Measurements from ENCODE around the gene OTP.

Gene OTP

GRCh38 chr5:77637998-77638762 lies at the start of gene OTP:
Gene OTP (minus strand): TSS chr5:77638713. CDS start chr5:77638549, 164 bp downstream.
- TF ChIP-seq EZH2phosphoT487 (conservative IDR thresholded peaks at IDR 0.05; ENCODE audit: low read length) (no peak), CTCF (IDR thresholded peaks at IDR 0.05; ENCODE audit: insufficient read depth, low read length, poor library complexity, severe bottlenecking) (no peak)
- Histone ChIP-seq H3K9ac (ENCODE audit: low read length) (no peak within 1 kb of the TSS), H3K79me2 (ENCODE audit: insufficient read depth, low read length) (no peaks in the 10 kb centered on the region), H4K20me1 (ENCODE audit: low read depth, low read length) (no peaks in the 10 kb centered on the region), H3K4me3 (ENCODE audit: insufficient read depth, low read length, poor library complexity, severe bottlenecking) (no peak within 1 kb of the TSS), H3F3A (ENCODE audit: insufficient read depth) (no peaks in the 10 kb centered on the region), H3K27ac (ENCODE audit: low read depth, low read length) (no peak within 1 kb of the TSS), H3K4me2 (ENCODE audit: low read depth, low read length, poor library complexity, severe bottlenecking) (no peak within 1 kb of the TSS), H3K27me3 (ENCODE audit: low read length) (no peaks in the 10 kb centered on the region), H3K36me3 (ENCODE audit: low read length) (no peaks in the 10 kb centered on the region), H3K9me2 (replicated peaks; ENCODE audit: insufficient read depth, low read length) (no peaks in the 10 kb centered on the region), H2AFZ (ENCODE audit: low read depth, low read length, severe bottlenecking) (no peak within 1 kb of the TSS), H3K9me3 (ENCODE audit: insufficient read depth, low read length) (no peaks in the 10 kb centered on the region)

GRCh38 chr5:77683171-77683732 lies 44.7 kb upstream of the OTP start:
- no peaks in the 10 kb centered on the region; the same call in 1 of the 2 replicates for H3F3A ChIP-seq (ENCODE audit: insufficient read depth)
- no peak overlapping the region for H3K27ac ChIP-seq (ENCODE audit: low read depth, low read length)
- no peak for TF ChIP-seq EZH2phosphoT487 (conservative IDR thresholded peaks at IDR 0.05; ENCODE audit: low read length)
- no peak for TF ChIP-seq CTCF (IDR thresholded peaks at IDR 0.05; ENCODE audit: insufficient read depth, low read length, poor library complexity, severe bottlenecking)
- H3K4me2 ChIP-seq (ENCODE audit: low read depth, low read length, poor library complexity, severe bottlenecking) = no peak overlapping the region
- H3K36me3 ChIP-seq (ENCODE audit: low read length) = 0 out of 2 replicates have a peak, but pooled peaks cover 2% of the 10 kb centered on the region
- H3K4me3 ChIP-seq (ENCODE audit: insufficient read depth, low read length, poor library complexity, severe bottlenecking) = no peak overlapping the region
- H2AFZ ChIP-seq (ENCODE audit: low read depth, low read length, severe bottlenecking) = no peak overlapping the region
- H3K27me3 ChIP-seq (ENCODE audit: low read length) = no peaks in the 10 kb centered on the region
- H3K9me3 ChIP-seq (ENCODE audit: insufficient read depth, low read length) = no peaks in the 10 kb centered on the region
- H3K9ac ChIP-seq (ENCODE audit: low read length) = no peak overlapping the region
- no peaks in the 10 kb centered on the region for H4K20me1 ChIP-seq (ENCODE audit: low read depth, low read length)
- H3K9me2 ChIP-seq (replicated peaks; ENCODE audit: insufficient read depth, low read length) = no peaks in the 10 kb centered on the region
- no peaks in the 10 kb centered on the region for H3K79me2 ChIP-seq (ENCODE audit: insufficient read depth, low read length)

- Histone ChIP-seq H3K9me3 (ENCODE audit: insufficient read depth, low read length) (no peaks in the 10 kb centered on the region), H3K4me2 (ENCODE audit: low read depth, low read length, poor library complexity, severe bottlenecking) (no peak overlapping the region), H3K4me3 (ENCODE audit: insufficient read depth, low read length, poor library complexity, severe bottlenecking) (no peak overlapping the region), H4K20me1 (ENCODE audit: low read depth, low read length) (no peaks in the 10 kb centered on the region), H3K27ac (ENCODE audit: low read depth, low read length) (no peak overlapping the region), H3K27me3 (ENCODE audit: low read length) (no peaks in the 10 kb centered on the region), H3K9ac (ENCODE audit: low read length) (no peak overlapping the region), H2AFZ (ENCODE audit: low read depth, low read length, severe bottlenecking) (no peak overlapping the region), H3K79me2 (ENCODE audit: insufficient read depth, low read length) (no peaks in the 10 kb centered on the region), H3F3A (ENCODE audit: insufficient read depth) (no peaks in the 10 kb centered on the region), H3K36me3 (ENCODE audit: low read length) (no peaks in the 10 kb centered on the region), H3K9me2 (replicated peaks; ENCODE audit: insufficient read depth, low read length) (no peaks in the 10 kb centered on the region)
- TF ChIP-seq EZH2phosphoT487 (conservative IDR thresholded peaks at IDR 0.05; ENCODE audit: low read length) (no peak), CTCF (IDR thresholded peaks at IDR 0.05; ENCODE audit: insufficient read depth, low read length, poor library complexity, severe bottlenecking) (no peak)
Measured at GRCh38 chr5:77670526-77670925, 32.0 kb upstream of the OTP start.

All from SU-DHL-6 (cell line).